HFF-Myc (cell line): ENCODE measurements around the gene RFPL4AL1.
"Not testable (repeated sequence)": the region's sequence is repeated elsewhere in the genome, so short reads cannot be mapped to it uniquely, and the experiment has no call there.

Experiments used
- DNase-seq: peaks from one replicate; pipeline ENCODE4 v3.0.0-alpha.2; 2011; ENCODE audit warnings: low read depth; ENCODE audit errors: extremely low read depth
- H3K4me3 ChIP-seq: replicated peaks from 2 replicates; pipeline ENCODE4 v1.5.1; 2011; ENCODE audit warnings: low read depth, mild to moderate bottlenecking, control low read depth, low read length
- TF ChIP-seq, protein P1 (sequence below): IDR thresholded peaks from 2 replicates; pipeline ENCODE4 v1.5.1; 2012; ENCODE audit warnings: mild to moderate bottlenecking, low read depth, low read length, control low read depth; ENCODE audit errors: missing control alignments

RFPL4AL1 gene

DNA sequence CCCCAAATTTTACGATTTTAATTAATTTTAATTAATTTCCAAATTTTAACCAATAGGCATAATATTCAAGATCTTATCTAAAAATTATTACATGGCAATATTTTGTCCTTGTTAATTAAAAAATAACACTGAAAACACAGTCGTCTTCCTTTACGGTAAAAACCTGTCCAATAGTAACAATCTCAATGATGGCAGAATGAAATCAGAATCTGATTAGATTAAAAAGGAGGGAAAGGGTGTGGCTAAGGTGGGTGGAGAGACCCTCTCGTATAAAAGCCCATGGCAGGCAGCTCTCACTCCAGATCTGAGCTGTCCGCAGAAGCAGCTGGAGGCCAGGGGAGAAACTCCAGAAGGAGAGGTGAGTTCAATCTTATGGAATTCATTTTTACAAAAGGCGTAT is at the start of gene RFPL4AL1:
RFPL4AL1 (plus strand) TSS at position 301 of the 400 bp plus-strand sequence. CDS start 2,687 bp downstream, outside the sequence.
- H3K4me3 ChIP-seq = not testable (repeated sequence)

DNA sequence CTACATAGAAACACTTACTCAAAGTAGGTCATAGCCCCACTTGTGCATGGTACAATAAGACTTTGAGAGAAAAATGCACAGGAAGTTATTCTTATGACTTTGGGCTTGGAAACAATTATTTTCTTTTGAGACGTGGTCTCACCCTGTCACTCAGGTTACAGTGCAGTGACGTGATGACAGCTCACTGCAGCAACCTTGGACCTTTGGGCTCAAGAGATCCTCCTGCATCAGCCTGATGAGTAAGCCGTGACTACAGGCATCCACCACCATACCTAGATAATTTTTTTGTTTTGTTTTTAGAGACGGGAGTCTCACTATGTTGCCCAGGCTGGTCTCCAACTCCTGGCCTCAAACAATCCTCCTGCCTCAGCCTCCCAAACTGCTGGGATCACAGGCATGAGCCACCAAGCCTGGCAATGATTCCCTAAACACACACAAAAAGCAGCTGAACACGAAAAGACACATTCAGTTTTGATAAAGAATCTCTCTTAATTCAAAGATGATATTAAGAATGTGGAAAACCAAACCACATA is 48.6 kb upstream of the RFPL4AL1 start:
- H3K4me3 ChIP-seq = no peak overlapping the region
- DNase-seq = no peak
- TF ChIP-seq, protein P1, sequence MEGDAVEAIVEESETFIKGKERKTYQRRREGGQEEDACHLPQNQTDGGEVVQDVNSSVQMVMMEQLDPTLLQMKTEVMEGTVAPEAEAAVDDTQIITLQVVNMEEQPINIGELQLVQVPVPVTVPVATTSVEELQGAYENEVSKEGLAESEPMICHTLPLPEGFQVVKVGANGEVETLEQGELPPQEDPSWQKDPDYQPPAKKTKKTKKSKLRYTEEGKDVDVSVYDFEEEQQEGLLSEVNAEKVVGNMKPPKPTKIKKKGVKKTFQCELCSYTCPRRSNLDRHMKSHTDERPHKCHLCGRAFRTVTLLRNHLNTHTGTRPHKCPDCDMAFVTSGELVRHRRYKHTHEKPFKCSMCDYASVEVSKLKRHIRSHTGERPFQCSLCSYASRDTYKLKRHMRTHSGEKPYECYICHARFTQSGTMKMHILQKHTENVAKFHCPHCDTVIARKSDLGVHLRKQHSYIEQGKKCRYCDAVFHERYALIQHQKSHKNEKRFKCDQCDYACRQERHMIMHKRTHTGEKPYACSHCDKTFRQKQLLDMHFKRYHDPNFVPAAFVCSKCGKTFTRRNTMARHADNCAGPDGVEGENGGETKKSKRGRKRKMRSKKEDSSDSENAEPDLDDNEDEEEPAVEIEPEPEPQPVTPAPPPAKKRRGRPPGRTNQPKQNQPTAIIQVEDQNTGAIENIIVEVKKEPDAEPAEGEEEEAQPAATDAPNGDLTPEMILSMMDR = no peak

More for the DNA sequence above, at the start of gene RFPL4AL1:
- not testable (repeated sequence) for DNase-seq

DNA sequence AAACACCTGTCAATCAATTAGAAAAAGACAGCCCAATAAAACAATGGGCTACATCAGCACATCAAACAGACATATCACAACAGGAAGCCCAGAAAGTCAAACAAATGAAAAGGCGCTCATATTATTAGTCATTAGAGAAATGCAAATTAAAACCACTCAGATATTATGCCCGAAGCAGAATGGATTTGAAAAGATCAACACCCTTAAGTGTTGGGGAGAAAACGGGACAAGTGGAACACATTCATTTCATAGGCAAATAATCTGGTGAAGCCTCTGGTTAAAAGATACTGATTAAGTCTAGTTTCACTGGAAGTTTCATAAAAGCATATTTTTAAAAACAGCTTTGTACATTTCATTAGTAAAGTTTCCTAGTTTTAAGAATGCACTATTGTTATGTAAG is 48.1 kb upstream of the RFPL4AL1 start:
- no peak overlapping the region for H3K4me3 ChIP-seq
- no peak for DNase-seq
- TF ChIP-seq, protein P1 = no peak

DNA sequence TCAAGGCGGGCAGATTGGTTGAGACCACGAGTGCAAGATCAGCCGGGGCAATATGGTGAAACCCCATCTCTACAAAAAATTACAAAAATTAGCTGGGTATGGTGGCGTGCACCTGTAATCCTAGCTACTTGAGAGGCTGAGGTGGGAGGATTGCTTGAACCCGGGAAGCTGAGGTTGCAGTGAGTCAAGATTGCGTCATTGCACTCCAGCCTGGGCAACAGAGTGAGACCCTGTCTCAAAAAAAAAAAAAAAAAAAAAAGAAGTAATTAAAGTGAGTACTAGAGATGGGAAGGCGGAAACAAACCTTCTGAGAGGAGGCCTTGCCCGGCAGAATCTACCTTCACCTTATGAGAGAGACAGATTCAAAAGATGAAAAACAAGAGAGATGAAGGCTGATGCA is 45.4 kb upstream of the RFPL4AL1 start:
- no peak overlapping the region for H3K4me3 ChIP-seq
- TF ChIP-seq, protein P1 = no peak
- no peak for DNase-seq

DNA sequence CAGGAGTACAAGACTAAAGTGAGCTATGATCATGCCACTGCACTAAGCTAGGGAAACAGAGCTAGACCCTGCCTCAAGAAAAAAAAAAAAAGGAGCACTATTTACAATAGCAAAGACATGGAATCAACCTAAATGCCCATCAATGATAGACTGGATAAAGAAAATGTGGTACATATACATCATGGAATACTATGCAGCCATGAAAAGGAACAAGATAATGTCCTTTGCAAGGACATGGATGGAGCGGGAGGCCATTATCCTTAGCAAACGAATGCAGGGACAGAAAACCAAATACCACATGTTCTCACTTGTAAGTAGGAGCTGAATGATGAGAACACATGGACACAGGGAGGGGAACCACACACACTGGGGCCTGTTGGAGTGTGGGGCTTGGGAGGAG is 38.5 kb upstream of the RFPL4AL1 start:
- DNase-seq, H3K4me3 ChIP-seq: not testable (repeated sequence)

DNA sequence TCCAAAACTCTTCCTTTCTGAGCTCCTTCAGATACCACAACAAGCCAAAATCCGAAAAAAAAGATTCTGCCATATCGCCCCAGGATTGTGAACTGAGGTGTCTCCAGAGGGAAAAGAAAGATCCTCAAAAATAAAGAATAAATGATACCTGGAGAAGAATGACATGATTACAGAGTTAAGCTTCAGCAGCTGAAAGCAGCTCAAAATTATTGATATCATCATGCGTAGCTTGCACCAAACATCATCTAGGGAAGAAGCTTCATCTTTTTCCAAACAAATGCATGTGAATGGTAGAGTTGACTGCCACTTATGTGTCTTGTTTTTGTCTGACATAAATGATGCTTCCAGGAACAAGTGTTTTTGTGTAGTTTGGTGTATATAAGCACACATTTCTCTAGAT is 30.6 kb upstream of the RFPL4AL1 start, which contains the start of gene NLRP9:
NLRP9 (minus strand) TSS at position 101 of the 400 bp plus-strand sequence; CDS start at position 73, 28 bp downstream.
- no peak within 1 kb of the TSS for H3K4me3 ChIP-seq
- TF ChIP-seq, protein P1 = no peak

DNA sequence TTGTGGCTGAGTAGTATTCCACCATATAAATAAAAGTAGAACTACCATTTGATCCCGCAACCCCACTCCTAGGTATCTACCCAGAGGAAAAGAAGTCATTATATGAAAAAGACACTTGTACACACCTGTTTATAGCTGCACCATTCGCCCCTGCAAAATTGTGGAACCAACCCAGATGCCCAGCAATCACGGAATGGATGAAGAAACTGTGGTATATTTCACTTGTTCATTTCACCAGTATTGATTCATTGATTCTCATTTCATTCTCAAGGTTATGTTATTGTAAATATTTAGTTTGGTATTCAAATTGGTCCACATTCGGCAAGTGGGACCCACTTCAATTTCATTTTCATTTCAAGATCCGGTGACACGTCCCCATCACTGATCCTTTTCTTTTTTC is 18.2 kb upstream of the RFPL4AL1 start:
- no peak for DNase-seq
- TF ChIP-seq, protein P1 = no peak
- H3K4me3 ChIP-seq = no peak overlapping the region

More for the DNA sequence above, 30.6 kb upstream of the RFPL4AL1 start, which contains the start of gene NLRP9:
- no peak for DNase-seq

DNA sequence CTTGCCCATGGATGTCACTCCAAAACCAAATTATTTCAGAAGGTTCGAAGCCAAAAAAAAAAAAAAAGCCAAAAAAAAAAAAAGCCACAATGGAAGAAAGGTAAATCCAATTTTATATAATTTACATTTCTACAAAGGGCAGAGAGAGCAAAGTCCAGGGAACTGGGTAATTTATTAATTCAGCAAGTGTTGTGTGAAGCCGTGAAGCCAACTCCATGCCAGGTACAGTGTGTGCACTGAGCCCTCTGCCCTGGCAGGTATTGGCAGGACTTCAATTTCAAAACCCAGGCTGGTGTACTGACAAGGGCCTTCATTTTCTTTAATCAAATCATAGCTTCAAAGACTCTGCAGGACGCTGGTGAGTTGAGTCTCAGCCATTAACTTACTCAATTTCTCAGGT is 15.5 kb upstream of the RFPL4AL1 start:
- DNase-seq = no peak
- H3K4me3 ChIP-seq = no peak overlapping the region
- TF ChIP-seq, protein P1 = no peak

DNA sequence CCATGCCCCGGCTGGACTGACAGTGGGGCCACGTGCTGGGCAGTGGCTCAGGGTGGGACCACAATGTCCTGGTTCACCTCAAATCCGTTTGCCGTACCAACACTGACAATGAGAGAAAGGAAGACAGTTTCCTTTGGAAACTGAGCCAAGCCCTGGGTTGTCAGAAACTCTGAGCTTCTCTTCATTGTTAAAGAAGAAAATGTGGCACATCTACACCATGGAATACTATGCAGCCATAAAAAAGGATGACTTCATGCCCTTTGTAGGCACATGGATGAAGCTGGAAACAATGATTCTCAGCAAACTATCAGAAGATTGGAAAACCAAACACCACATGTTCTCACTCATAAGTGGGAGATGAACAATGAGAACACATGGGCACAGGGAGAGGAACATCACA is 12.1 kb upstream of the RFPL4AL1 start:
- not testable (repeated sequence) for H3K4me3 ChIP-seq, DNase-seq

DNA sequence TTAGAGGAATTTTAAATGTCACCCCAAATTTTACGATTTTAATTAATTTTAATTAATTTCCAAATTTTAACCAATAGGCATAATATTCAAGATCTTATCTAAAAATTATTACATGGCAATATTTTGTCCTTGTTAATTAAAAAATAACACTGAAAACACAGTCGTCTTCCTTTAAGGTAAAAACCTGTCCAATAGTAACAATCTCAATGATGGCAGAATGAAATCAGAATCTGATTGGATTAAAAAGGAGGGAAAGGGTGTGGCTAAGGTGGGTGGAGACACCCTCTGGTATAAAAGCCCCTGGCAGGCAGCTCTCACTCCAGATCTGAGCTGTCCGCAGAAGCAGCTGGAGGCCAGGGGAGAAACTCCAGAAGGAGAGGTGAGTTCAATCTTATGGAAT is 10.1 kb upstream of the RFPL4AL1 start, which contains the start of gene RFPL4A:
RFPL4A (plus strand) TSS at position 301 of the 400 bp plus-strand sequence. CDS start 2,704 bp downstream, outside the sequence.
- not testable (repeated sequence) for H3K4me3 ChIP-seq, DNase-seq
